MM.1S (cell line): ENCODE results near the gene SLC23A2.

Source experiments
- DNase-seq: peaks from one replicate; pipeline ENCODE4 v3.0.0-alpha.2; 2015
- H2AFZ ChIP-seq: fragments of 300-600 bp; sonication (generic); 2 replicates; pipeline ENCODE4 v1.6.0; 2016; ENCODE audit warnings: antibody characterized with exemption, low read length
- H3F3A ChIP-seq: fragments of 300-600 bp; sonication (generic); 2 replicates; pipeline ENCODE4 v1.6.1; 2016; ENCODE audit warnings: mild to moderate bottlenecking, antibody characterized with exemption, low read length, moderate library complexity, mixed read lengths; ENCODE audit not compliant: insufficient read depth
- H3K27ac ChIP-seq: fragments of 300-600 bp; sonication (generic); 2 replicates; pipeline ENCODE4 v1.5.1; 2016; ENCODE audit warnings: mild to moderate bottlenecking, low read length
- H3K27me3 ChIP-seq: fragments of 300-600 bp; sonication (generic); replicated peaks from 2 replicates; pipeline ENCODE4 v1.6.0; 2016; ENCODE audit warnings: low read length; ENCODE audit not compliant: insufficient read depth
- H3K36me3 ChIP-seq: fragments of 300-600 bp; sonication (generic); replicated peaks from 2 replicates; pipeline ENCODE4 v1.6.1; 2016; ENCODE audit warnings: mild to moderate bottlenecking, low read length, mixed read lengths; ENCODE audit not compliant: insufficient read depth
- H3K4me1 ChIP-seq: fragments of 300-600 bp; sonication (generic); 2 replicates; pipeline ENCODE4 v1.6.1; 2016; ENCODE audit warnings: low read length, mixed read lengths
- H3K4me2 ChIP-seq: fragments of 300-600 bp; sonication (generic); 2 replicates; pipeline ENCODE4 v1.6.0; 2016; ENCODE audit warnings: low read depth, low read length
- H3K4me3 ChIP-seq: fragments of 300-600 bp; sonication (generic); 2 replicates; pipeline ENCODE4 v1.5.1; 2016; ENCODE audit warnings: low read length, mixed read lengths
- H3K79me2 ChIP-seq: fragments of 300-600 bp; sonication (generic); 2 replicates; pipeline ENCODE4 v1.6.1; 2016; ENCODE audit warnings: mixed run types, low read length, mixed read lengths
- H3K9ac ChIP-seq: fragments of 300-600 bp; sonication (generic); 2 replicates; pipeline ENCODE4 v1.6.1; 2016; ENCODE audit warnings: low read length, mixed read lengths
- H3K9me2 ChIP-seq: fragments of 300-600 bp; sonication (generic); replicated peaks from 2 replicates; pipeline ENCODE4 v1.6.1; 2016; ENCODE audit warnings: mild to moderate bottlenecking, low read length, mixed read lengths; ENCODE audit not compliant: insufficient read depth
- H3K9me3 ChIP-seq: fragments of 300-600 bp; sonication (generic); replicated peaks from 2 replicates; pipeline ENCODE4 v1.6.1; 2016; ENCODE audit warnings: mild to moderate bottlenecking, low read length, mixed read lengths; ENCODE audit not compliant: insufficient read depth
- H4K20me1 ChIP-seq: fragments of 300-600 bp; sonication (generic); 2 replicates; pipeline ENCODE4 v1.6.1; 2016; ENCODE audit warnings: mild to moderate bottlenecking, low read length, moderate library complexity, mixed read lengths; ENCODE audit not compliant: insufficient read depth
- CTCF ChIP-seq: fragments of 300-600 bp; sonication (generic); IDR thresholded peaks from 2 replicates; pipeline ENCODE4 v1.5.1; 2016; ENCODE audit warnings: antibody characterized with exemption, low read length, mixed read lengths
- EZH2 ChIP-seq: fragments of 300-600 bp; sonication (generic); optimal IDR thresholded peaks from 2 replicates; pipeline ENCODE3; 2017; ENCODE audit warnings: low read depth, mild to moderate bottlenecking, antibody characterized with exemption, low read length, mixed read lengths
- EZH2phosphoT487 ChIP-seq: fragments of 300-600 bp; sonication (generic); IDR thresholded peaks from 2 replicates; pipeline ENCODE4 v1.6.1; 2018; ENCODE audit warnings: antibody characterized with exemption, low read length

SLC23A2 gene

GRCh38 chr20:4910951-4911350 is 90.4 kb downstream of the SLC23A2 start:
- no peak overlapping the region for H2AFZ ChIP-seq
- no peak for TF ChIP-seq EZH2phosphoT487
- TF ChIP-seq CTCF: no peak
- no peak for TF ChIP-seq EZH2
- H3K4me2 ChIP-seq: no peak overlapping the region
- no peaks in the 10 kb centered on the region for H3K36me3 ChIP-seq
- no peak overlapping the region for H3K4me3 ChIP-seq
- DNase-seq: no peak
- H4K20me1 ChIP-seq: no peaks in the 10 kb centered on the region
- H3K27ac ChIP-seq: no peak overlapping the region
- no peaks in the 10 kb centered on the region for H3F3A ChIP-seq
- no peak overlapping the region for H3K9ac ChIP-seq
- H3K27me3 ChIP-seq: no peaks in the 10 kb centered on the region
- no peaks in the 10 kb centered on the region for H3K4me1 ChIP-seq
- H3K9me3 ChIP-seq: no peaks in the 10 kb centered on the region
- H3K79me2 ChIP-seq: no peaks in the 10 kb centered on the region
- H3K9me2 ChIP-seq: no peaks in the 10 kb centered on the region

- Histone ChIP-seq H3K9me3 (no peaks in the 10 kb centered on the region), H3K9ac (no peak overlapping the region), H3K27ac (no peak overlapping the region), H3K79me2 (no peaks in the 10 kb centered on the region), H2AFZ (no peak overlapping the region), H3F3A (no peaks in the 10 kb centered on the region), H3K27me3 (no peaks in the 10 kb centered on the region), H3K36me3 (no peaks in the 10 kb centered on the region), H4K20me1 (no peaks in the 10 kb centered on the region), H3K4me1 (peaks cover 11% of the 10 kb centered on the region), H3K4me2 (no peak overlapping the region), H3K4me3 (no peak overlapping the region), H3K9me2 (no peaks in the 10 kb centered on the region)
- TF ChIP-seq CTCF (no peak), EZH2 (no peak)
- no peak for DNase-seq
Measured at GRCh38 chr20:4905613-4906012, 95.7 kb downstream of the SLC23A2 start.

- Histone ChIP-seq H2AFZ (no peak overlapping the region), H3K9me3 (no peaks in the 10 kb centered on the region), H3K9me2 (no peaks in the 10 kb centered on the region), H3K36me3 (no peaks in the 10 kb centered on the region), H3K27me3 (no peaks in the 10 kb centered on the region), H3K9ac (no peak overlapping the region), H4K20me1 (no peaks in the 10 kb centered on the region), H3K4me3 (no peak overlapping the region), H3K27ac (no peak overlapping the region), H3K4me1 (peaks cover 12% of the 10 kb centered on the region), H3F3A (no peaks in the 10 kb centered on the region), H3K4me2 (no peak overlapping the region), H3K79me2 (no peaks in the 10 kb centered on the region)
- no peak for TF ChIP-seq EZH2
- TF ChIP-seq EZH2phosphoT487: no peak
- no peak for TF ChIP-seq CTCF
- DNase-seq: no peak
Measured at GRCh38 chr20:4905195-4905594, 96.1 kb downstream of the SLC23A2 start.
